ENCODE data around the gene RBBP4. TPM values are rescaled to one million over a fixed set of nuclear protein-coding genes. Genes with fewer than 3 reads are reported as not detected.
A peak's percentile ranks its signal among the peaks of the same experiment; 100 is the strongest.

The RBBP4 gene
- total RNA-seq = 175 and 246 TPM in 2 replicates

DNA sequence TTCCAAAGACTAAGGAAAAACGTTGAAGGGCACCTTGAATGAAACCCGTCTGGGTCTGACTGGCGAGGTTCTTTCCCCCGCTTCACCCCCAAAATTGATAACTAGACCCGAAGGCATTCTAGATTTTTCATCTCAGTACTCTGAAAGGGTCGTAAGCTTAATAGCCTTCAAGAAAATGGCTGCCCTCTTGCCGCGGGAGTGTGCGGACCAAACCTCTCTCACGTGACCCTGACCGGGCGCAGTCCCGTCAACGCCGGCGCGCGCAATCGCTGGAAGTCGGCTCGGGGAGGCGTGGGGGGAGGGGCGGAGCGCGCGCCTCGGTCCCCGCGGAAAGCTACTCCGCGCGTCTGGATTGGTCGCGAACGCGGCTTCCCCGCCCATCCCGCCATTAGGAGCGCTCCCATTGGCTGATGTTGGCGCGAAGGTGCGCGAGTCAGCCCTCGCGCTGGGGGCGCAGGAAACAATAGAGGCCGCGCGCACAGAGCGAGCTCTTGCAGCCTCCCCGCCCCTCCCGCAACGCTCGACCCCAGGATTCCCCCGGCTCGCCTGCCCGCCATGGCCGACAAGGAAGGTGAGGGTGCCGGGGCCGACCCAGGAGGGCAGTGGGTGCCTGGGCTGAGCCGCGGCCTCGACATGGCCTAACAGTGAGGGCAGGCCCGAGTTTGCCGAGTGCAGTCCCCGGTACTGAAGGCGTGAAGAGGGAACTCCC lies at the start of gene RBBP4:
Gene RBBP4, plus strand, starts transcription at position 457 of the 709 bp plus-strand sequence. Its CDS starts 99 bp downstream, at position 556.
- DNase-seq (ENCODE audit: low read depth) = peak; percentile 65
- TF ChIP-seq, protein P1, sequence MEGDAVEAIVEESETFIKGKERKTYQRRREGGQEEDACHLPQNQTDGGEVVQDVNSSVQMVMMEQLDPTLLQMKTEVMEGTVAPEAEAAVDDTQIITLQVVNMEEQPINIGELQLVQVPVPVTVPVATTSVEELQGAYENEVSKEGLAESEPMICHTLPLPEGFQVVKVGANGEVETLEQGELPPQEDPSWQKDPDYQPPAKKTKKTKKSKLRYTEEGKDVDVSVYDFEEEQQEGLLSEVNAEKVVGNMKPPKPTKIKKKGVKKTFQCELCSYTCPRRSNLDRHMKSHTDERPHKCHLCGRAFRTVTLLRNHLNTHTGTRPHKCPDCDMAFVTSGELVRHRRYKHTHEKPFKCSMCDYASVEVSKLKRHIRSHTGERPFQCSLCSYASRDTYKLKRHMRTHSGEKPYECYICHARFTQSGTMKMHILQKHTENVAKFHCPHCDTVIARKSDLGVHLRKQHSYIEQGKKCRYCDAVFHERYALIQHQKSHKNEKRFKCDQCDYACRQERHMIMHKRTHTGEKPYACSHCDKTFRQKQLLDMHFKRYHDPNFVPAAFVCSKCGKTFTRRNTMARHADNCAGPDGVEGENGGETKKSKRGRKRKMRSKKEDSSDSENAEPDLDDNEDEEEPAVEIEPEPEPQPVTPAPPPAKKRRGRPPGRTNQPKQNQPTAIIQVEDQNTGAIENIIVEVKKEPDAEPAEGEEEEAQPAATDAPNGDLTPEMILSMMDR (conservative IDR thresholded peaks at IDR 0.05; ENCODE audit: low read depth, low read length) = no peak
- H3K4me3 ChIP-seq (ENCODE audit: low read depth, low read length) = peak within 1 kb of the TSS; percentile 59

DNA sequence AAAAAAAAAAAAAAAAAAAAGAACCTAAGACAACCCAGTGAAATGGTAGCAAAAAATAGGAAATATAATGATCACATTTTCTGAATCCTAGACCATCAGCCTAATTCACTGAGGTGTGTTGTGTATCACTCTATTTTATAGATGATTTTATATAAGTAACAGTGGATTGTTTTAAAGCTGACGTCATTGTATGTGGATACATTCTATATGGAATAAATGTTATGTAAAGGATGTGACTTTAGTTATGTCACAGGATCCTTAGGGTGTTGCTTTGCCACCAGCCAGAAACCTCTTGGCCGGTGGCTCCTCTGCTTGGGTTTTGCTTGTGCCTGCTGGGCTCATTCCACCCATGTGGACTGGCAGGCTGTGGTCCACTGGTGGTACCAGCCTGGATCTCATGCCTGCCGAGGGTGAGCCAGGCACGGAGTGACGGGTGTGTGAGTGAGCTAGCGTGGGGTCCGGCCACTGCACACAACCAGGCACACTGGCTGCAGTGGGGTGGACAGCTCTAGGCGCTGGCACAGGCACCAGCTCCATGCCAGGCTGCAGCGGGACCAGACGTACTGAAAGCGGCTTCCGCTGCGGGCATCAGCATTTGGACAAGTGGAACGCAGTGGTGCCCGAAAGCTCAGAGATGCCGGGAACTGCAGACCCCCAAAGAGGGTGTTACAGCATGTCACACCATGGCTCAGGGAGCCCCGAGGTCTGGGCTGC lies 45.1 kb upstream of the RBBP4 start:
- H3K4me3 ChIP-seq (ENCODE audit: low read depth, low read length) = no peak overlapping the region
- no peak for DNase-seq (ENCODE audit: low read depth)
- TF ChIP-seq, protein P1 (conservative IDR thresholded peaks at IDR 0.05; ENCODE audit: low read depth, low read length) = no peak

DNA sequence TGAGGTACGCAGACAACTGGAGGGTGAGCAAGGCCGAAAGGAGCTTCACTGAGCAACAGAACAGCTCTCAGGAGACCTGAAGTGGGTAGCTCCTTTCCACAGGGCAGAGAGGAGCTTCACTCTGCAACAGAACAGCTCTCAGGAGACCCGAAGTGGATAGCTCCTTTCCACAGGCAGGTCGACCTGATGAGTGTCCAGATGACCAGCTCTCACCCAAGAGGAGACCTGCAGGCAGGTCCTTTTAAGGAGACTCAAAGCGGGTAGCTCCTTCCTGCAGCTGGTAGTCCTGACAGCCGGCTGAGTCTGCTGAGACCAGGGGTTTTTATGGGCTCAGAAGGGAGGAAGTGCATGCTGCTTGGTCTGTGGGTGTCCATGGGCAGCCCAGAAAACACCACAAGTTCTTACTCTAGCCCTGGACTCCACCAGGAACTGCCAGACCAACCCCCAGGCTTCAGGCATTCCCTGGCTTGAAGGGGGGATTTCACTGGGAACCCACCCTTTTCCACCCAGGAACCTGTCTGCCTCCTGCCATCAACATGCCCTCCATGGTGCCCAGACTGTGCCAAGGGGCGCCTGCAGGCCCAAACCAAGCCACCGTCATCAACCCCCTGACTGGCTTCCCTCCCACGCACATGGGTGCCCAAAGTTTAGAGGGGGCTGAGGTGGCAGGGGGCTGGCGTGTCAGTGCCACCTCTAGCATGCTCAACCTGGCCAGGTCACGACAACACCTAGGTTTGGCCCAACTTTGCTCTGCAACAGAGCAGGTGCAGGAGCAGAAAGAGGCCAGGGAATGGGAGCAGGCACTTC lies 44.2 kb upstream of the RBBP4 start:
- DNase-seq (ENCODE audit: low read depth) = no peak
- H3K4me3 ChIP-seq (ENCODE audit: low read depth, low read length) = no peak overlapping the region
- TF ChIP-seq, protein P1 (conservative IDR thresholded peaks at IDR 0.05; ENCODE audit: low read depth, low read length) = no peak

DNA sequence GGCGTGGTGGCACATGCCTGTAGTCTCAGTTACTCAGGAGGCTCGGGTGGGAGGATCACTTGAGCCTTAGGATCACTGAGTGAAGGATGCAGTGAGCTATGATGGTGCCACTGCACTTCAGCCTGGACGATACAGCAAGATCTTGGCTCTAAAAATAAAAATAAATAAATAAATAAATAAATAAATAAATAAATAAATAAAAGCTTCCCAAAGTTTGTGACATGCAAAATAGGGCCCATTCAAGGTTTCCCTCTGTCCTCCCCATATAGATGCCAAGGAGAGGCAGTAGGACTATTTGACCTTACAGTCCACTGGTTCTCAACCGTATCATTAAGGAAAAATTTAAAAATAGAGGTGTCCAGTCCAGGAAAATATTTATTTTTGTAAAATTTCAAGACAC lies 41.8 kb upstream of the RBBP4 start:
- no peak overlapping the region for H3K4me3 ChIP-seq (ENCODE audit: low read depth, low read length)
- DNase-seq (ENCODE audit: low read depth) = no peak
- TF ChIP-seq, protein P1 (conservative IDR thresholded peaks at IDR 0.05; ENCODE audit: low read depth, low read length) = no peak

DNA sequence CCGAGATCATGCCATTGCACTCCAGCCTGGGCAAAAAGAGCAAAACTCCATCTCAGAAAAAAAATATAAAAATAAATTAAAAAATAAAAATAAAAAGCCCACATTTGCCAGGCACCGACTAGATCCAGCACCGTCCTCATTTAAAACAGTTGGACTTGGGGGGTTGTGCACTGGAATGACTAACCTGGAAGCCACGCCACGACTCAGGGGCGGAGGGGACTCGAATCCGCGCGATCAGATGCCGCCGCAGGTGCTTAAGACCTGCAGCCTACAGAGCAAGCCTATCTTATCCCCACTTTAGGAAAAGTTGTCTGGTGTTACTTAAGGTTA lies 39.2 kb upstream of the RBBP4 start:
- peak; percentile 3 for DNase-seq (ENCODE audit: low read depth)
- TF ChIP-seq, protein P1 (conservative IDR thresholded peaks at IDR 0.05; ENCODE audit: low read depth, low read length) = no peak
- peak overlapping the region; percentile 61 for H3K4me3 ChIP-seq (ENCODE audit: low read depth, low read length)

DNA sequence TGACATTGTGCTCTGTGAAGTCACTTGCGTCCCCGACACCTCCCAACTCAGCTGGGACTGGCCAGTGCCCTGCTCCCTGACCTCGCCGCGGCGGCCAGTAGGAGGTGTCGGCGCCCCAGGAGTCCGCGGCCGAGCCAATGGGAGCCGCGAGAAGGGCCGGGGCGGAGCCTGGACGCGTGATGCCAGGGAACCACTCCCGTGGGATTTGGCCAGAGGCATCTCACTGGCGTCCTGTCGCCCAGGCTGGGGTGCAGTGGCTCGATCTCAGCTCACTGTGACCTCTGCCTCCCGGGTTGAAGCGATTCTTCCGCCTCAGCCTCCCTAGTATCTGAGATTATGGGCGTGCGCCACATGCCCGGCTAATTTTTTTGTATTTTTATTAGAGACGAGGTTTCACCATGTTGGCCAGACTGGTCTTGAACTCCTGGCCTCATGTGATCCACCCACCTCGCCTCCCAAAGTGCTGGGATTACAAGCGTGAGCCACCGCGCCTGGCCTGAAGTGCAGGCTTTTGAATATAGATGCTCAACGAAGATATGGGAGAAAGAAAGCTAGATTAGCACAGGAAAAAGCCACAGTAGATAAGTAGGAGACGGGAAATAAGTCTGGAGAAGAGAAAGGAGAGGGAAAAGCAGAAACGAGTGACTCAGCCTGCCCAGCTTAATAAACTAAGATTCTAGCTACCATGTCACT lies 38.7 kb upstream of the RBBP4 start:
- DNase-seq (ENCODE audit: low read depth) = peak; percentile 9
- TF ChIP-seq, protein P1 (conservative IDR thresholded peaks at IDR 0.05; ENCODE audit: low read depth, low read length) = peak; percentile 12
- H3K4me3 ChIP-seq (ENCODE audit: low read depth, low read length) = peak overlapping the region; percentile 61

All from epithelial cell of proximal tubule (primary cell).